ENCODE results near the gene ATP1A2. TPM values are rescaled to one million over a fixed set of nuclear protein-coding genes. Genes with fewer than 3 reads are reported as not detected.

The ATP1A2 gene
- total and polyA plus RNA-seq, 2 donors (not counting 3 experiments of a cell fraction or from before 2014, with no cell fraction given): not detected

DNA sequence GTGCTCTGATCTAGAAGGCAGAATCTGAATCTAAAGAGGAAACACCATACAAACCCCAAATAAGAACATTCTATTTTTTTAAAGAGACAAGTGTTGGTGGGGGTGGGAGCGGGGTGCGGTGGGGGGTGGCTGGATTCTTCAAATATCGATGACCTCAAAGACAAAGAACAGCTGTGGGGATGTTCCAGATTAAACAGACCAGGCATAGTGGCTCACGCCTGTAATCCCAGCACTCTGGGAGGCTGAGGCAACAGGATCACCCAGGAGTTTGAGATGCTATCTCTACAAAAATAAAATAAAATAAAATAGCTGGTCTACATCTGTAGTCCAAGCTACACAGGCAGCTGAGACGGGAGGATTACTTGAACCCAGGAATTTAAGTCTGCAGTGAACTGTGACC, 40.8 kb downstream of the ATP1A2 start:
- Histone ChIP-seq H2AFZ (ENCODE audit: low read depth, low read length) (no peak overlapping the region), H3K9me1 (replicated peaks; ENCODE audit: control insufficient read depth, extremely low read depth, insufficient read depth, low read length) (no peaks in the 10 kb centered on the region), H3K9me3 (replicated peaks; ENCODE audit: control insufficient read depth, insufficient read depth, low read length) (no peaks in the 10 kb centered on the region), H3K27me3 (ENCODE audit: control insufficient read depth in 2 of 2, insufficient read depth in 2 of 2, low read length in 2 of 2) (peaks cover 10 to 13% of the 10 kb centered on the region in 2 experiments), H3K9ac (replicated peaks; ENCODE audit: extremely low read depth, insufficient read depth, low read length) (no peak overlapping the region), H3K27ac (ENCODE audit: insufficient read depth, low read depth, low read length) (no peak overlapping the region), H4K20me1 (replicated peaks; ENCODE audit: control insufficient read depth, extremely low read depth, insufficient read depth, low read length) (no peaks in the 10 kb centered on the region), H3K4me3 (replicated peaks in 1 of 3; ENCODE audit: insufficient read depth in 1 of 3, low read depth in 1 of 3, low read length in 3 of 3) (no peak overlapping the region), H3K4me2 (ENCODE audit: insufficient read depth, low read length) (no peak overlapping the region), H3K79me2 (ENCODE audit: control insufficient read depth, insufficient read depth, low read length) (no peaks in the 10 kb centered on the region), H3K36me3 (ENCODE audit: control insufficient read depth in 2 of 2, extremely low read depth in 1 of 2, insufficient read depth in 2 of 2, low read length in 2 of 2) (no peaks in the 10 kb centered on the region), H3K4me1 (ENCODE audit: control insufficient read depth, extremely low read depth, insufficient read depth, low read length) (no peaks in the 10 kb centered on the region)
- dilution Hi-C loops (cut with MboI; ENCODE audit: extremely low pct_ligation_motif_present, low sequenced_read_pairs): no loop called here
- TF ChIP-seq POLR2A (IDR thresholded peaks at IDR 0.05; ENCODE audit: low read depth, low read length): no peak
- intact Hi-C loops (cut with micrococcal nuclease): no loop called here
- POLR2A ChIA-PET: no interaction called here
- FAIRE-seq (no peak), DNase-seq (ENCODE audit: low read depth, low spot score) (no peak)
- BruUV-seq (replicated peaks): no TSS peak
- CTCF ChIA-PET: interaction anchor here (1.1 to 1.6 kb wide), 3 partner anchors 37 to 220 kb away, joined by 3 to 4 read pairs (median 3); no protein-coding TSS in a partner anchor

- BruUV-seq (replicated peaks): no TSS peak
- no peak for FAIRE-seq
- CTCF ChIA-PET: interaction anchor here (1.1 to 1.6 kb wide), 2 partner anchors 95 to 219 kb away, joined by 3 to 4 read pairs; no protein-coding TSS in a partner anchor
Observed at GRCh38 chr1:160157174-160157573, 41.6 kb downstream of the ATP1A2 start.

More at GRCh38 chr1:160157174-160157573, 41.6 kb downstream of the ATP1A2 start:
- Histone ChIP-seq H4K20me1 (replicated peaks; ENCODE audit: control insufficient read depth, extremely low read depth, insufficient read depth, low read length) (no peaks in the 10 kb centered on the region), H3K9ac (replicated peaks; ENCODE audit: extremely low read depth, insufficient read depth, low read length) (no peak overlapping the region), H3K27me3 (ENCODE audit: control insufficient read depth in 2 of 2, insufficient read depth in 2 of 2, low read length in 2 of 2) (peaks cover 10 to 13% of the 10 kb centered on the region in 2 experiments), H3K36me3 (ENCODE audit: control insufficient read depth in 2 of 2, extremely low read depth in 1 of 2, insufficient read depth in 2 of 2, low read length in 2 of 2) (no peaks in the 10 kb centered on the region), H3K4me2 (ENCODE audit: insufficient read depth, low read length) (no peak overlapping the region), H3K4me1 (ENCODE audit: control insufficient read depth, extremely low read depth, insufficient read depth, low read length) (no peaks in the 10 kb centered on the region), H2AFZ (ENCODE audit: low read depth, low read length) (no peak overlapping the region), H3K4me3 (replicated peaks in 1 of 3; ENCODE audit: insufficient read depth in 1 of 3, low read depth in 1 of 3, low read length in 3 of 3) (no peak overlapping the region), H3K27ac (ENCODE audit: insufficient read depth, low read depth, low read length) (no peak overlapping the region), H3K9me1 (replicated peaks; ENCODE audit: control insufficient read depth, extremely low read depth, insufficient read depth, low read length) (no peaks in the 10 kb centered on the region), H3K9me3 (replicated peaks; ENCODE audit: control insufficient read depth, insufficient read depth, low read length) (no peaks in the 10 kb centered on the region), H3K79me2 (ENCODE audit: control insufficient read depth, insufficient read depth, low read length) (no peaks in the 10 kb centered on the region)
- no peak for DNase-seq (ENCODE audit: low read depth, low spot score)
- POLR2A ChIA-PET: no interaction called here
- intact Hi-C loops (cut with micrococcal nuclease) (no loop called here), dilution Hi-C loops (cut with MboI; ENCODE audit: extremely low pct_ligation_motif_present, low sequenced_read_pairs) (no loop called here)
- no peak for TF ChIP-seq GATA2 (IDR thresholded peaks at IDR 0.05; ENCODE audit: insufficient read depth, insufficient read length, low read depth, low read length)
- TF ChIP-seq POLR2A (IDR thresholded peaks at IDR 0.05; ENCODE audit: low read depth, low read length): no peak
- no peak for TF ChIP-seq EZH2 (IDR thresholded peaks at IDR 0.05; ENCODE audit: borderline replicate concordance, low read depth, low read length, severe bottlenecking)
- TF ChIP-seq MYC (IDR thresholded peaks at IDR 0.05; ENCODE audit: low read depth, low read length): no peak
- TF ChIP-seq FOS (IDR thresholded peaks at IDR 0.05; ENCODE audit: borderline replicate concordance, insufficient read depth, low read length): no peak
- no peak for TF ChIP-seq MAX (IDR thresholded peaks at IDR 0.05; ENCODE audit: insufficient read depth, insufficient read length)
- no peak for TF ChIP-seq CTCF (IDR thresholded peaks at IDR 0.05; ENCODE audit: extremely low read depth in 1 of 2, insufficient read depth in 1 of 2, low read depth in 1 of 2, low read length in 2 of 2)

Measured in endothelial cell of umbilical vein (primary cell).